Transverse colon (tissue), 4 donors: Measurements from ENCODE around the gene ACTL6B. TPM values are rescaled to one million over a fixed set of nuclear protein-coding genes. Genes with fewer than 3 reads are reported as not detected.
"Not testable (repeated sequence)": the region's sequence is repeated elsewhere in the genome, so short reads cannot be mapped to it uniquely, and the experiment has no call there.

Experiments used
- DNase-seq: peaks from one replicate; pipeline ENCODE4 v3.0.0-alpha.2; 2019
- H3K27ac ChIP-seq, 4 donors: fragments of 200-600 bp; sonication (generic); 2 replicates each; pipeline ENCODE4 v1.5.1; 2016 to 2018; ENCODE audit warnings: inconsistent platforms in 4 of 4
- H3K27me3 ChIP-seq: fragments of 200-600 bp; sonication (generic); 2 replicates; pipeline ENCODE4 v1.5.1; 2017; ENCODE audit warnings: inconsistent platforms
- H3K36me3 ChIP-seq, 4 donors: fragments of 200-600 bp; sonication (generic); 2 replicates each; pipeline ENCODE4 v1.5.1; 2017 to 2019; ENCODE audit warnings: inconsistent platforms in 4 of 4
- H3K4me1 ChIP-seq, 4 donors: fragments of 200-600 bp; sonication (generic); 2 replicates each; pipeline ENCODE4 v1.5.1; 2017 to 2020; ENCODE audit warnings: inconsistent platforms in 4 of 4
- H3K4me3 ChIP-seq, 4 donors: fragments of 200-600 bp; sonication (generic); 1 replicate in 1 of 4; 2 replicates in 3 of 4; pipeline versions ENCODE4 v1.5.1 to v1.6.1; 2017 to 2019; ENCODE audit warnings: inconsistent platforms in 4 of 4
- H3K9me3 ChIP-seq, 2 donors: fragments of 200-600 bp; sonication (generic); 2 replicates each; pipeline ENCODE4 v1.5.1; 2017 to 2019; ENCODE audit warnings: inconsistent platforms in 2 of 2
- EP300 ChIP-seq: sonication (generic); formaldehyde crosslinking; IDR thresholded peaks from one replicate; pipeline ENCODE4 v1.6.1; 2017; ENCODE audit warnings: antibody characterized with exemption, low read depth
- POLR2A ChIP-seq: fragments of 450-650 bp; IDR thresholded peaks from one replicate; pipeline ENCODE4 v1.6.1; 2016; ENCODE audit warnings: antibody characterized with exemption, mild to moderate bottlenecking, moderate library complexity
- POLR2AphosphoS5 ChIP-seq, 3 donors: sonication (generic); formaldehyde crosslinking; IDR thresholded peaks; one replicate each; pipeline ENCODE4 v1.6.1; 2016; ENCODE audit warnings: antibody characterized with exemption in 3 of 3
- WGBS, 2 donors: methylation state at CpG; one replicate each; pipeline ENCODE4 v1.1.5; 2018; ENCODE audit warnings: low coverage in 1 of 2; 5-methylcytosine and 5-hydroxymethylcytosine counted together
- in situ Hi-C, 4 donors: fragments of 200-750 bp; cut with MboI; loops; one replicate each; pipeline versions ENCODE4 v1.15.0 to v1.15.1; 2017; ENCODE audit warnings: low sequenced_read_pairs in 3 of 4, low pct_ligation_motif_present in 1 of 4, low pct_unique_long_range_greater_than_20kb in 1 of 4
- intact Hi-C: fragments of 100-400 bp; cut with DNase I; formaldehyde crosslinking; loops from one replicate; pipeline ENCODE4 v1.15.1; 2023; ENCODE audit warnings: low total_unique reads
- total RNA-seq, 4 donors: library from RNA; depleted of rRNA; stranded (reverse); fragments of >200 nt; gene quantifications; one replicate each; pipeline ENCODE4 v1.1.0, GENCODE V29; 2016
- TF ChIP-seq, protein P1 (sequence below), 5 experiments: fragments of 200-600 bp in 3 of 5; fragments of 450-650 bp in 2 of 5; sonication (generic) in 3 of 5; IDR thresholded peaks; 1 replicate in 2 of 5; 2 replicates in 3 of 5; pipeline ENCODE4 v1.5.1; 2016 to 2017; ENCODE audit warnings: antibody characterized with exemption in 5 of 5, inconsistent platforms in 3 of 5, mild to moderate bottlenecking in 2 of 5, moderate library complexity in 1 of 5

The ACTL6B gene
- total RNA-seq, 4 donors from 2014 or later, result not detected

DNA sequence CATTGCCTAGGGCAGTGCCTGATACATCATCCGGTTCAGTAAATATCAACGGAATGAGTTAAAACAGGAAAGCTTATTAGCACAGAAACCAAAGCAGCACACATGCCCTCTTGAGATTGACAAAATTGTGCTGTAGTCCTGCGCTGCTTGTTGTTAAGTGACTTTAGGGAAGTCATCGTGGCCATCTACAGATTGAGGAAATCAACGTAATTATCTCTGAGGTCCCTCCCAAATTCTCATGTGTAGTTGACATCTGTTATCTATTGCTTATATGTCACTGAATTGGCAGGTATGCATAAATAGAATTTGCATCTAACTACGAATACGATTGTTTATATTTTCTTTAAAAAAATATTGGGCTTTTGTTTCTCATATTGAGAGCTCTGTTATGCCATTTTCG lies 13.8 kb upstream of the ACTL6B start:
- H3K9me3 ChIP-seq, result no peaks in the 10 kb centered on the region

DNA sequence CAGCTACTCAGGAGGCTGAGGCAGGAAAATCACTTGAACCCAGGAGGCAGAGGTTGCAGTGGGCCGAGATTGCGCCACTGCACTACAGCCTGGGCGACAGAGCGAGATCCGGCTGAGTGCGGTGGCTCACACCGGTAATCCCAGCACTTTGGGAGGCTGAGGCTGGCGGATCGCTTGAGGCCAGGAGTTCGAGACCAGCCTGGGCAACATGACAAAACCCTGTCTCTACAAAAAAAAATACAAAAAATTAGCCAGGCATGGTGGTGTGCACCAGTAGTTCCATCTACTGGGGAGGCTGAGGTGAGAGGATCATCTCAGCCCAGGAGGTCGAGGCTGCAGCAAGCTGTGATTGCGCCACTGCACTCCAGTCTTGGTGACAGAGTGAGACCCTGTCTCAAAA lies 12.9 kb upstream of the ACTL6B start:
- H3K4me3 ChIP-seq, H3K9me3 ChIP-seq, H3K36me3 ChIP-seq, H3K4me1 ChIP-seq, in situ Hi-C loops, H3K27me3 ChIP-seq, intact Hi-C loops, DNase-seq, H3K27ac ChIP-seq: not testable (repeated sequence)
- 93% methylated on average over 12 of the region's 12 CpGs; no CpG with 5 or more reads in 1 of the 2 donors for WGBS, 2 donors

More for the DNA sequence above, 13.8 kb upstream of the ACTL6B start:
- no peak for DNase-seq
- H3K27me3 ChIP-seq, result no peaks in the 10 kb centered on the region
- no peaks in the 10 kb centered on the region for H3K36me3 ChIP-seq
- TF ChIP-seq POLR2A (no peak), POLR2AphosphoS5 (IDR thresholded peaks at IDR 0.05) (no peak), EP300 (no peak)
- TF ChIP-seq, protein P1, sequence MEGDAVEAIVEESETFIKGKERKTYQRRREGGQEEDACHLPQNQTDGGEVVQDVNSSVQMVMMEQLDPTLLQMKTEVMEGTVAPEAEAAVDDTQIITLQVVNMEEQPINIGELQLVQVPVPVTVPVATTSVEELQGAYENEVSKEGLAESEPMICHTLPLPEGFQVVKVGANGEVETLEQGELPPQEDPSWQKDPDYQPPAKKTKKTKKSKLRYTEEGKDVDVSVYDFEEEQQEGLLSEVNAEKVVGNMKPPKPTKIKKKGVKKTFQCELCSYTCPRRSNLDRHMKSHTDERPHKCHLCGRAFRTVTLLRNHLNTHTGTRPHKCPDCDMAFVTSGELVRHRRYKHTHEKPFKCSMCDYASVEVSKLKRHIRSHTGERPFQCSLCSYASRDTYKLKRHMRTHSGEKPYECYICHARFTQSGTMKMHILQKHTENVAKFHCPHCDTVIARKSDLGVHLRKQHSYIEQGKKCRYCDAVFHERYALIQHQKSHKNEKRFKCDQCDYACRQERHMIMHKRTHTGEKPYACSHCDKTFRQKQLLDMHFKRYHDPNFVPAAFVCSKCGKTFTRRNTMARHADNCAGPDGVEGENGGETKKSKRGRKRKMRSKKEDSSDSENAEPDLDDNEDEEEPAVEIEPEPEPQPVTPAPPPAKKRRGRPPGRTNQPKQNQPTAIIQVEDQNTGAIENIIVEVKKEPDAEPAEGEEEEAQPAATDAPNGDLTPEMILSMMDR (IDR thresholded peaks at IDR 0.05), result no peak
- in situ Hi-C loops, result loop anchor here in 1 of 4 donors (10.0 kb wide), 1 partner anchor 85 kb away; the partner anchor contains the start of genes FBXO24 and LRCH4
- no peak overlapping the region for H3K27ac ChIP-seq
- peaks cover 0 to 6% (median 0%) of the 10 kb centered on the region in 4 donors for H3K4me1 ChIP-seq
- H3K4me3 ChIP-seq, result no peak overlapping the region
- intact Hi-C loops, result loop anchor here (5.0 kb wide), 1 partner anchor 88 kb away; no protein-coding TSS in a partner anchor
- 59% methylated on average over 7 to 8 of the region's 8 CpGs for WGBS, 2 donors

DNA sequence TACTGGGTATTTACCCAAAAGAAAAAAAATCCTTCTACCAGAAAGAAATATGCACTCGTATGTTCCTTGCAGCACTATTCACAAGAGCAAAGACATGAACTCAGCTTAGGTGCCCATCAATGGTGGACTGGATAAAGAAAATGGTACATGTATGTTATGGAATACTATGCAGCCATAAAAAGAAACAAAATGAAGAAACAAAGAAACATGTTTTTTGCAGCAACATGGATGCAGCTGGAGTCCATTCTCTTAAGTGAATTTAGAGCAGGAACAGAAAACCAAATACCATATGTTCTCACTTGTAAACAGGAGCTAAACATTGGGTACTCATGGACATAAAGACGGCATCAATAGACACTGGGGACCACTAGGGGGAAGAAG lies 11.8 kb upstream of the ACTL6B start:
- DNase-seq, result no peak
- H3K27ac ChIP-seq, result no peak overlapping the region
- intact Hi-C loops (no loop called here), in situ Hi-C loops (no loop called here)
- H3K27me3 ChIP-seq, result no peaks in the 10 kb centered on the region
- H3K4me3 ChIP-seq, result no peak overlapping the region
- peaks cover 0 to 5% (median 0%) of the 10 kb centered on the region in 4 donors for H3K4me1 ChIP-seq
- H3K36me3 ChIP-seq, result no peaks in the 10 kb centered on the region
- no peaks in the 10 kb centered on the region for H3K9me3 ChIP-seq
- TF ChIP-seq EP300 (no peak), POLR2A (no peak), POLR2AphosphoS5 (IDR thresholded peaks at IDR 0.05) (no peak)
- TF ChIP-seq, protein P1 (IDR thresholded peaks at IDR 0.05), result no peak
- WGBS, 2 donors, result 88 to 92% methylated on average over 2 of the region's 2 CpGs

DNA sequence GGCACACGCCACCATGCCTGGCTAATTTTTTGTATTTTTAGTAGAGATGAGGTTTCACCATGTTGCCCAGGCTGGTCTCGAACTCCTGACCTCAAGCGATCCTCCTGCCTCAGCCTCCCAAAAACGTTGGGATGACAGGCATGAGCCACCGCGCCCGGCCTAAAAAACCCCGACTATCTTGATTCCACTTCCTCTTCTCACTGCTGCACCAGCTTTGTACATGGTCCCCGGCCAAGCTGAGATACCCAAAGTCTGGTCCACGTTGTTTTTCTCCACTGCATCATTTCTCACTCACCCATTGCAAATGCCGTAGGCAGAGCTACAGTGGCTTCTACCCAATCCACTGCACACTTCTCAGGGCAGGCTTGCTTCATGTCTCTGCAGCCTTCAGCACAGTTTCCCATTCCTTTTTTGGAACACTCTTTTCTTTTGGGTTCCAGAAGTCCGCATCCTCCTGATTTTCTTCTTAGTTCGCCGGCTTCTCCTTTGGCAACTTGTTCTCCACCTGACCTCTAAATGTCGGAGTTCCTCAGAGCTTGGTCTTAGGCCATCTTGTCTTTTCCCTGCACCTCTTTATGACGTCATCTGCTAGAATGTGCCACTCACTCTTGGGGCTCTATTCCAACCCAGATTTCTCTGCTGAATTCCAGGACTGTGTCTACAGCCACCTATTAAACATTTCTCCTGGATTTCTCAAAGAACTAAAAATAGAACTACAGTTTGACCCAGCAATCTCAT lies 11.3 kb upstream of the ACTL6B start:
- no peak for DNase-seq
- intact Hi-C loops, result no loop called here
- in situ Hi-C loops, result no loop called here
- H3K27me3 ChIP-seq, result no peaks in the 10 kb centered on the region
- 80 to 81% methylated on average over 13 to 16 of the region's 16 CpGs for WGBS, 2 donors
- H3K36me3 ChIP-seq, result no peaks in the 10 kb centered on the region
- TF ChIP-seq EP300, result no peak
- TF ChIP-seq, protein P1 (IDR thresholded peaks at IDR 0.05), result no peak
- TF ChIP-seq POLR2A, result no peak
- no peak for TF ChIP-seq POLR2AphosphoS5 (IDR thresholded peaks at IDR 0.05)
- H3K4me3 ChIP-seq, result no peak overlapping the region
- no peak overlapping the region for H3K27ac ChIP-seq
- H3K9me3 ChIP-seq, result no peaks in the 10 kb centered on the region
- no peaks in the 10 kb centered on the region for H3K4me1 ChIP-seq
